Endothelial cell of umbilical vein (primary cell): ENCODE results near the gene SLC6A7.

Experiments used
- CTCF ChIP-seq, 2 donors: IDR thresholded peaks; 1 replicate in 1 of 2; 2 replicates in 1 of 2; pipeline ENCODE4 v1.5.1; 2011; ENCODE audit warnings: low read length in 2 of 2, mild to moderate bottlenecking in 2 of 2, moderate library complexity in 2 of 2, control low read depth in 1 of 2, inconsistent platforms in 1 of 2, low read depth in 1 of 2; ENCODE audit not compliant: insufficient read depth in 1 of 2; ENCODE audit errors: extremely low read depth in 1 of 2
- FOS ChIP-seq: IDR thresholded peaks from 2 replicates; pipeline ENCODE4 v1.6.1; 2011; ENCODE audit warnings: mild to moderate bottlenecking, low read length, moderate library complexity, borderline replicate concordance; ENCODE audit not compliant: insufficient read depth
- GATA2 ChIP-seq: IDR thresholded peaks from 2 replicates; pipeline ENCODE4 v1.7.0; 2011; ENCODE audit warnings: low read depth, mild to moderate bottlenecking, moderate library complexity, mixed read lengths, low read length; ENCODE audit not compliant: insufficient read length, insufficient read depth
- MAX ChIP-seq: IDR thresholded peaks from 2 replicates; pipeline ENCODE4 v1.6.1; 2011; ENCODE audit not compliant: insufficient read depth, insufficient read length
- MYC ChIP-seq: IDR thresholded peaks from one replicate; pipeline ENCODE4 v1.6.1; 2011; ENCODE audit warnings: mild to moderate bottlenecking, low read depth, low read length
- POLR2A ChIP-seq: IDR thresholded peaks from 2 replicates; pipeline ENCODE4 v1.6.1; 2012; ENCODE audit warnings: low read depth, mild to moderate bottlenecking, control low read depth, low read length

- TF ChIP-seq CTCF (IDR thresholded peaks at IDR 0.05; ENCODE audit: extremely low read depth in 1 of 2, insufficient read depth in 1 of 2, low read depth in 1 of 2, low read length in 2 of 2) (no peak), MAX (no peak), POLR2A (no peak), FOS (no peak), MYC (no peak), GATA2 (no peak)
Observed at GRCh38 chr5:150184006-150184405, 5.9 kb upstream of the SLC6A7 start.
